Mucosa of gallbladder (tissue), 1 donor: ENCODE results near the gene PNCK. TPM values are rescaled to one million over a fixed set of nuclear protein-coding genes. Genes with fewer than 3 reads are reported as not detected.
"Not testable (repeated sequence)": the region's sequence is repeated elsewhere in the genome, so short reads cannot be mapped to it uniquely, and the experiment has no call there.

Source experiments
- DNase-seq: peaks from one replicate; pipeline ENCODE4 v3.0.0-alpha.2; 2020; ENCODE audit warnings: low spot score
- total RNA-seq: library from RNA; stranded (reverse); gene quantifications from one replicate; pipeline ENCODE4 v1.2.1, GENCODE V29; 2021
- donor health status: DM: no; HTN: no; CAD: no.

The PNCK gene
- total RNA-seq, 1 donor from 2014 or later, result 28.3 TPM

- DNase-seq, result no peak
Measured at GRCh38 chrX:153686711-153687110, 13.1 kb upstream of the PNCK start.

GRCh38 chrX:153685751-153686696 lies 12.4 kb upstream of the PNCK start:
- no peak for DNase-seq

GRCh38 chrX:153685156-153685536 lies 11.5 kb upstream of the PNCK start:
- DNase-seq, result no peak

- no peak for DNase-seq
Measured at GRCh38 chrX:153684467-153685155, 11.0 kb upstream of the PNCK start.

GRCh38 chrX:153683486-153683885 lies 9.9 kb upstream of the PNCK start:
- not testable (repeated sequence) for DNase-seq

GRCh38 chrX:153681175-153681574 lies 7.6 kb upstream of the PNCK start:
- no peak for DNase-seq

GRCh38 chrX:153674219-153674851 lies 722 bp upstream of the PNCK start:
- no peak for DNase-seq

- DNase-seq, result no peak
Measured at GRCh38 chrX:153672531-153673427, 834 bp downstream of the PNCK start.

GRCh38 chrX:153671589-153672530 lies 1.8 kb downstream of the PNCK start:
- no peak for DNase-seq

- no peak for DNase-seq
Measured at GRCh38 chrX:153670748-153671588, 2.6 kb downstream of the PNCK start.

GRCh38 chrX:153669901-153670731 lies 3.5 kb downstream of the PNCK start:
- no peak for DNase-seq

GRCh38 chrX:153669174-153669890 lies 4.3 kb downstream of the PNCK start:
- DNase-seq, result no peak

GRCh38 chrX:153668423-153669173 lies 5.0 kb downstream of the PNCK start:
- DNase-seq, result no peak

GRCh38 chrX:153667956-153668396 lies 5.6 kb downstream of the PNCK start:
- peak; percentile 86 for DNase-seq

GRCh38 chrX:153667281-153667955 lies 6.2 kb downstream of the PNCK start:
- no peak for DNase-seq

- no peak for DNase-seq
Measured at GRCh38 chrX:153665726-153666306, 7.8 kb downstream of the PNCK start.
